Lower leg skin (tissue), 3 donors: ENCODE data around the gene DBN1.
A peak's percentile ranks its signal among the peaks of the same experiment; 100 is the strongest.

Experiments
- POLR2A ChIP-seq, 2 donors: fragments of 450-650 bp; IDR thresholded peaks; one replicate each; pipeline ENCODE4 v1.6.1; 2016 to 2017; ENCODE audit warnings: antibody characterized with exemption in 2 of 2, mild to moderate bottlenecking in 1 of 2, moderate library complexity in 1 of 2
- TF ChIP-seq, protein P1 (sequence below), 3 donors: fragments of 450-650 bp; IDR thresholded peaks; one replicate each; pipeline ENCODE4 v1.5.1; 2016; ENCODE audit warnings: antibody characterized with exemption in 3 of 3, mild to moderate bottlenecking in 3 of 3, moderate library complexity in 2 of 3

DNA sequence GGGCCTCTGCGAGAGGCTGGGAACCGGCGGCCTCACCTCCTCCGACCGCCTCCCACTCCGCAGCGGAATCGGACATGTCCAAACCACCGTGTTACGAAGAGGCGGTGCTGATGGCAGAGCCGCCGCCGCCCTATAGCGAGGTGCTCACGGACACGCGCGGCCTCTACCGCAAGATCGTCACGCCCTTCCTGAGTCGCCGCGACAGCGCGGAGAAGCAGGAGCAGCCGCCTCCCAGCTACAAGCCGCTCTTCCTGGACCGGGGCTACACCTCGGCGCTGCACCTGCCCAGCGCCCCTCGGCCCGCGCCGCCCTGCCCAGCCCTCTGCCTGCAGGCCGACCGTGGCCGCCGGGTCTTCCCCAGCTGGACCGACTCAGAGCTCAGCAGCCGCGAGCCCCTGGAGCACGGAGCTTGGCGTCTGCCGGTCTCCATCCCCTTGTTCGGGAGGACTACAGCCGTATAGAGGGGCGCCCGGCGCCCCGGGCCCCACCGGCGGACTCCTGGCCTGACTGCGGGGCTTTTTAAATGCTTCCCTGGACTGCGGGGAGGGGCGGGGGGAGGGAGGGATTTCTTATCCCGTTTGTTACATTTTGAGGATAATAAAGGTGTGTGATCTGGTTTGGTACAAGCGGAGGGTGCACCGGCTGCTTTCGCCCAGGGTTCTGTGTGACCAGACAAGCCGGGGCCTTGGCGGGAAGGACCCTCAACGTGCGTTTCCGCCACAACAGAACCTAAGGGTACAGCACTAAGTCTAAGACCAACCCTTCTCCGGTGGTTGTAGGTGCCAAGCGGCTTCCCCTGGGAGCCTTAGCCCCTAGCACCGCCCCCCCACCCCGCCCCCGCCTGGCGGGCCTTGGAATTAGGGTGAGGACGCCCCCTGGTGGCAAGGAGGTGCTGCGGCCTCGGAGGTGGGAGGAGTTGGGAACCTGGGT is 17.5 kb downstream of the DBN1 start:
- TF ChIP-seq, protein P1, sequence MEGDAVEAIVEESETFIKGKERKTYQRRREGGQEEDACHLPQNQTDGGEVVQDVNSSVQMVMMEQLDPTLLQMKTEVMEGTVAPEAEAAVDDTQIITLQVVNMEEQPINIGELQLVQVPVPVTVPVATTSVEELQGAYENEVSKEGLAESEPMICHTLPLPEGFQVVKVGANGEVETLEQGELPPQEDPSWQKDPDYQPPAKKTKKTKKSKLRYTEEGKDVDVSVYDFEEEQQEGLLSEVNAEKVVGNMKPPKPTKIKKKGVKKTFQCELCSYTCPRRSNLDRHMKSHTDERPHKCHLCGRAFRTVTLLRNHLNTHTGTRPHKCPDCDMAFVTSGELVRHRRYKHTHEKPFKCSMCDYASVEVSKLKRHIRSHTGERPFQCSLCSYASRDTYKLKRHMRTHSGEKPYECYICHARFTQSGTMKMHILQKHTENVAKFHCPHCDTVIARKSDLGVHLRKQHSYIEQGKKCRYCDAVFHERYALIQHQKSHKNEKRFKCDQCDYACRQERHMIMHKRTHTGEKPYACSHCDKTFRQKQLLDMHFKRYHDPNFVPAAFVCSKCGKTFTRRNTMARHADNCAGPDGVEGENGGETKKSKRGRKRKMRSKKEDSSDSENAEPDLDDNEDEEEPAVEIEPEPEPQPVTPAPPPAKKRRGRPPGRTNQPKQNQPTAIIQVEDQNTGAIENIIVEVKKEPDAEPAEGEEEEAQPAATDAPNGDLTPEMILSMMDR (IDR thresholded peaks at IDR 0.05) = peak in 1 of 3 donors; percentile 7
- no peak for TF ChIP-seq POLR2A (IDR thresholded peaks at IDR 0.05)
